Common myeloid progenitor, CD34-positive (primary cell): ENCODE results near the gene NXNL1.

Experiments
- CTCF ChIA-PET: fragments of 350-600 bp; sonication (Branson Sonifier 250); formaldehyde crosslinking; loops from one replicate; lab custom pipeline; 2021; ENCODE audit warnings: antibody characterized with exemption; lab: Charles Lee
- POLR2A ChIA-PET: fragments of 350-600 bp; sonication (Branson Sonifier 250); formaldehyde crosslinking; loops from one replicate; lab custom pipeline; 2021; ENCODE audit warnings: antibody characterized with exemption; lab: Charles Lee
- DNase-seq, 3 donors: peaks; one replicate each; pipeline versions ENCODE4 v3.0.0 to v3.0.0-alpha.2; 2013
- H3K27ac ChIP-seq, 2 experiments: 1 replicate in 1 of 2; 2 replicates in 1 of 2; pipeline ENCODE4 v1.7.0; 2013; ENCODE audit warnings: inconsistent platforms in 2 of 2, low read length in 2 of 2, mild to moderate bottlenecking in 2 of 2, low read depth in 1 of 2, moderate library complexity in 1 of 2; ENCODE audit not compliant: severe bottlenecking in 2 of 2, insufficient read depth in 1 of 2, poor library complexity in 1 of 2
- H3K27me3 ChIP-seq, 5 experiments: replicated peaks in 2 of 5; 1 replicate in 3 of 5; 2 replicates in 2 of 5; pipeline versions ENCODE4 v1.6.1 to v1.7.0; 2013; ENCODE audit warnings: low read length in 4 of 5, mild to moderate bottlenecking in 2 of 5, moderate library complexity in 2 of 5, inconsistent platforms in 1 of 5; ENCODE audit not compliant: insufficient read depth in 5 of 5, control insufficient read depth in 4 of 5
- H3K36me3 ChIP-seq, 4 experiments: 1 replicate in 2 of 4; 2 replicates in 2 of 4; pipeline versions ENCODE4 v1.6.1 to v1.7.0; 2013; ENCODE audit warnings: low read length in 3 of 4, control low read depth in 1 of 4, mild to moderate bottlenecking in 1 of 4; ENCODE audit not compliant: control insufficient read depth in 4 of 4, insufficient read depth in 4 of 4
- H3K4me1 ChIP-seq, 4 experiments: 1 replicate in 3 of 4; 2 replicates in 1 of 4; pipeline versions ENCODE4 v1.6.1 to v1.7.1; 2013; ENCODE audit warnings: low read length in 3 of 4, mild to moderate bottlenecking in 3 of 4, control low read depth in 1 of 4, inconsistent platforms in 1 of 4, moderate library complexity in 1 of 4; ENCODE audit not compliant: control insufficient read depth in 4 of 4, insufficient read depth in 4 of 4; ENCODE audit errors: control extremely low read depth in 1 of 4
- H3K4me3 ChIP-seq, 7 experiments: 1 replicate in 4 of 7; 2 replicates in 3 of 7; pipeline versions ENCODE4 v1.5.1 to v1.7.0; 2013; ENCODE audit warnings: mild to moderate bottlenecking in 7 of 7, low read length in 6 of 7, moderate library complexity in 6 of 7, inconsistent platforms in 2 of 7, low read depth in 2 of 7, control low read depth in 1 of 7; ENCODE audit not compliant: insufficient read depth in 4 of 7, control insufficient read depth in 1 of 7; ENCODE audit errors: extremely low read depth in 1 of 7
- H3K9me3 ChIP-seq, 5 experiments: 1 replicate in 4 of 5; 2 replicates in 1 of 5; pipeline versions ENCODE4 v1.6.1 to v1.7.1; 2013; ENCODE audit warnings: low read length in 4 of 5, mild to moderate bottlenecking in 2 of 5, inconsistent platforms in 1 of 5, low read depth in 1 of 5, moderate library complexity in 1 of 5; ENCODE audit not compliant: control insufficient read depth in 4 of 5, insufficient read depth in 2 of 5; ENCODE audit errors: control extremely low read depth in 1 of 5
- WGBS: methylation state at CpG from one replicate; pipeline ENCODE4 v1.1.5; 2013; ENCODE audit not compliant: insufficient coverage; 5-methylcytosine and 5-hydroxymethylcytosine counted together

Gene NXNL1

DNA sequence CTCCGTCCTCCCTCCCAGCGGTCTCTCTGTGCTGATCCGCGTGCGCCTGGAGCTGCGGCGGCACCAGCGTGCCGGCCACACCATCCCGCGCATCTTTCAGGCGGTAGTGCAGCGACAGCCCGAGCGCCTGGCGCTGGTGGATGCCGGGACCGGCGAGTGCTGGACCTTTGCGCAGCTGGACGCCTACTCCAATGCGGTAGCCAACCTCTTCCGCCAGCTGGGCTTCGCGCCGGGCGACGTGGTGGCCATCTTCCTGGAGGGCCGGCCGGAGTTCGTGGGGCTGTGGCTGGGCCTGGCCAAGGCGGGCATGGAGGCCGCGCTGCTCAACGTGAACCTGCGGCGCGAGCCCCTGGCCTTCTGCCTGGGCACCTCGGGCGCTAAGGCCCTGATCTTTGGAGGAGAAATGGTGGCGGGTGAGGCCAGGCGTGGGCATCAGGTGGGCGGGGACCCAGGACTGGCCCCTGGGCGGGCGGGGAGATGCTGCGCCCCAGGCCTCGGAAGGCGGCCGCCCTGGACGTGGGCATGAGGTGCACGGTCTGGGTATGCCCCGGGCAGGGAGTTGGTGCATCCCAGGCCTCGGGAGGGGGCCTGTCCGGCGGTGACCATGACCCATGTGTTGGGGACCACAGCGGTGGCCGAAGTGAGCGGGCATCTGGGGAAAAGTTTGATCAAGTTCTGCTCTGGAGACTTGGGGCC is 26.0 kb upstream of the NXNL1 start:
- CTCF ChIA-PET = interaction anchor here (1.2 kb wide), 1 partner anchor 9 kb away, joined by 3 read pairs; no protein-coding TSS in a partner anchor

DNA sequence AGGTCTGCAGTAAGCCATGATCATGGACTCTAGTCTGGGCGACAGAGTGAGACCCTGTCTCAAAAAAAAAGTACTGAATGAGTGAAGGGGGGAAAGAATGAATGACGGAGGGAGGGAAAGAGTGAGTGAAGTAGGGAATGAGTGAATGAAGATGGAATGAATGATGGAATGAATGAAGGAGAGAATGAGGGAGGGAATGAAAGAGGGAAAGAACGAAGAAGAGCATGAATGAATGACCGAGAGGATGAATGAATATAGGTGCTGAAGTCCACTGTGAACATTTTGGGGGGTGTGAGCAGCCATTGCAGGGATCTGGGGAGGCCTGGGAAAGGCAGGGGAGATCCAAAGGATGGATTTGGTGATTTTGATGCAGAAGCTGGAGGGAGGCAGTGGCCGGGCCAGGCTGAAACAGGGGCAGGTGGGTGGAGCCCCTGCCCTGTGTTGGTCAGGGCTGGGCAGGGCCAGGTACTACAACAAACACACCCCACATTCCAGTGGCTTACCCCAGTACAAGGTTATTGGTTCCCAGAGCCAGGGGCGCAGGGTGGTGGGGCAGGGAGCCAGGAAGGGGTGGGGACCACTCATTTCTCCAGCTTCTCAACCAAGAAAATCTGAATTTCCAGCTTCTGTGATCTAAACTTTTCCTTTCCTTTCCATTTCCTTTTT is 23.9 kb upstream of the NXNL1 start:
- POLR2A ChIA-PET = interaction anchor here (0.6 to 0.8 kb wide), 2 partner anchors 10 to 607 kb away, joined by 3 to 4 read pairs; no protein-coding TSS in a partner anchor
- Histone ChIP-seq H3K36me3 (no peaks in the 10 kb centered on the region), H3K4me1 (peaks cover 2 to 29% (median 19%) of the 10 kb centered on the region in 4 experiments), H3K4me3 (no peak overlapping the region), H3K27ac (no peak overlapping the region), H3K9me3 (no peaks in the 10 kb centered on the region), H3K27me3 (no peaks in the 10 kb centered on the region)
- no peak for DNase-seq
- 99% methylated on average over 4 of the region's 6 CpGs for WGBS
- CTCF ChIA-PET = no interaction called here

More for the DNA sequence above, 26.0 kb upstream of the NXNL1 start:
- H3K4me1 ChIP-seq = peaks cover 2 to 22% (median 21%) of the 10 kb centered on the region in 4 experiments
- POLR2A ChIA-PET = no interaction called here
- H3K9me3 ChIP-seq = no peaks in the 10 kb centered on the region
- no peaks in the 10 kb centered on the region for H3K27me3 ChIP-seq
- H3K27ac ChIP-seq = no peak overlapping the region
- no peaks in the 10 kb centered on the region for H3K36me3 ChIP-seq
- no peak overlapping the region for H3K4me3 ChIP-seq
- DNase-seq = no peak
- WGBS = 97% methylated on average over 53 of the region's 58 CpGs

DNA sequence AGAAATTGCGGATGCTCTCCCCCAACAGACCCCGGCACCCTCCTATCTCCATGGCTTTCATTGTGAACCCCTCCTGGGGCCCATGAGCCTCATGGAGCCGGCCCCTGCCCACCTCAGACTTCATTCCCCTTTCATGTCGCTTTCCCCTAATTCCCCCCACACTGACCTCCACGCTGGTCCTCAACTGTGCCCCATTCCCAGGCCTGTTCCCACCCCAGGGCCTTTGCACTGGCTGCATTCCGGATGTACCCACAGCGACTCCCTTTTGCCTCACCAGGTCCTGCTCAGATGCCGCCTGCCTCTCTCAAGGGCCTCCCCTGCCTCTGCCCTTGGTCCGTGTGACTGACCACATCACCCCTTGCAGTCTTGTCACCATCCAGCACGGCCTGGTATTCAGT is 22.9 kb upstream of the NXNL1 start:
- POLR2A ChIA-PET = no interaction called here
- Histone ChIP-seq H3K36me3 (no peaks in the 10 kb centered on the region), H3K9me3 (no peaks in the 10 kb centered on the region), H3K27me3 (no peaks in the 10 kb centered on the region), H3K4me3 (no peak overlapping the region), H3K4me1 (peaks cover 2 to 22% (median 11%) of the 10 kb centered on the region in 4 experiments), H3K27ac (no peak overlapping the region)
- 100% methylated on average over 5 of the region's 10 CpGs for WGBS
- CTCF ChIA-PET = interaction anchor here (2.0 to 3.8 kb wide), 2 partner anchors 11 to 13 kb away, joined by 5 to 18 read pairs; no protein-coding TSS in a partner anchor
- DNase-seq = no peak

DNA sequence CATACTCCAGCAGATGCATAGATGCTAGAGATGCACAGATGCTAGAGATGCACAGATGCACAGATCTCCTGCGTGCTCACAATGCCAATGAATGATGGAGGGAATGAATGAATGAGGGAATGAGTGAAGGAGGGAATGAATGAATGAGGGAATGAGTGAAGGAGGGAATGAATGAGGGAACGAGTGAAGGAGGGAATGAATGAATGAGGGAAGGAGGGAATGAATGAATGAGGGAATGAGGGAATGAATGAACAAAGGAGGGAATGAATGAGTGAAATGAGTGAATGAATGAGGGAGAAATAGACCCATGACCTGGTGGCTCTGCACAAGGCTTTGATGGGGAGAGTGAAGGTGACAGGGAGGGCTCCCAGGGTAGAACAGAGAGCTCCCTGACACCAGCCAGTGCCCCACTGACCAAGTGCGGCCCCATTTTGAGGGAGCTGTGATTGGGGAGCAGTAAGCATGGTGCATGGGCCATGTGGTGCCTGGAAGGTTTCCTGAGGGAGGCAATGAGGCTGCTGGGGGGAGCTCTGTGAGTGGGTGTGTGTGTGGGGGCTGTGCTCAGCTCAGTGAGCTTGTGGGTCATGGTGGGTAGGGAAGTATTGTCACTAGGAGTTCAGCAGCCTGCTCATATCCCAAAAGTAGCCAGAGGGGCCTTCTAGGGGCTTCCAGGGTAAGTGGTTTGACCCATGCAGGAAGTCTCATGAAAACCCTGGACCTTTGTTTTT is 22.3 kb upstream of the NXNL1 start:
- H3K9me3 ChIP-seq = no peaks in the 10 kb centered on the region
- H3K36me3 ChIP-seq = no peaks in the 10 kb centered on the region
- ChIA-PET POLR2A (no interaction called here), CTCF (interaction anchor here (2.0 to 3.8 kb wide), 2 partner anchors 10 to 14 kb away, joined by 5 to 18 read pairs; no protein-coding TSS in a partner anchor)
- no peak overlapping the region for H3K27ac ChIP-seq
- WGBS = 95% methylated on average over 3 of the region's 3 CpGs
- peaks cover 0 to 17% (median 5%) of the 10 kb centered on the region in 4 experiments for H3K4me1 ChIP-seq
- no peak for DNase-seq
- no peak overlapping the region for H3K4me3 ChIP-seq
- H3K27me3 ChIP-seq = no peaks in the 10 kb centered on the region

DNA sequence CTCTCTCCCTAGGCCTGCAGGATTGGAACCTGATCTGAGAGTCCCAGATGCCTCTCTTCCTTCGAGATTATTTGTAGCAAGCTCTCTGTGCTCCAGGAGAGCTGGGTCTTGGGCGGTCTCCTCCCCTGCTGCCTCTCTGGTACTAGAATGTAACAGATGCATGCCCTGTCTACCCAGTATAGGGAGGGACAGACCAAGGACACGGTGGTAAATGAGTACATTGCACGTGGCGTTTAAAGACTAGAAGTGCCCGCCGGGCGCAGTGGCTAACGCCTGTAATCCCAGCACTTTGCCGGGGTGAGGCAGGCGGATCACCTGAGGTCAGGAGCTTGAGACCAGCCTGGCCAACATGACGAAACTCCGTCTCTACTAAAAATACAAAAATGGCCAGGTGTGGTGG is 21.3 kb upstream of the NXNL1 start:
- H3K27me3 ChIP-seq = no peaks in the 10 kb centered on the region
- no peaks in the 10 kb centered on the region for H3K9me3 ChIP-seq
- ChIA-PET POLR2A (interaction anchor here (0.5 kb wide), 1 partner anchor 262 kb away, joined by 3 read pairs; no protein-coding TSS in a partner anchor), CTCF (interaction anchor here (0.6 to 3.8 kb wide), 3 partner anchors 9 to 466 kb away, joined by 3 to 18 read pairs (median 5); no protein-coding TSS in a partner anchor)
- peaks cover 0 to 14% (median 0%) of the 10 kb centered on the region in 4 experiments for H3K4me1 ChIP-seq
- DNase-seq = no peak
- WGBS = 96% methylated on average over 13 of the region's 13 CpGs
- no peaks in the 10 kb centered on the region for H3K36me3 ChIP-seq
- H3K27ac ChIP-seq = no peak overlapping the region
- H3K4me3 ChIP-seq = no peak overlapping the region

DNA sequence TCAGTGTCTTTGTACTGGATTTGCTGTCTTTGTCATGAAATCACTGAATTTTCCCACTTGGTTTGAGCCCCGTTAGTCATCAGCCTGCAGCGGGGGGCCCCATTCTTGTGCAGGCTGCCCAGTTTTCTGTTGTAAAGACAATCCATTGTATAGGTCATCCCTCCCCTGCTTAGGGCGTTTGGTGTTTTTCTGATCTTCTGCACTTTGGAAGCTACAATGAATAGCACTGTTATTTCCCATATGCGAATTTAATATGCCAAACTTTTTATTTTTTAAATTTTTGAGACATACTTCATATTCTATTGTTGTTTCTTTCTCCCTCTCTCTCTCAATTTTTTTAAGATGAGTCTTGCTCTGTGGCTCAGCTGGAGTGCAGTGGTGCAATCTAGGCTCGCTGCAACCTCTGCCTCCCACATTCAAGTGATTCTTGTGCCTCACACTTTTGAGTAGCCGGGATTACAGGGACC is 18.6 kb upstream of the NXNL1 start:
- Histone ChIP-seq H3K4me3 (no peak overlapping the region), H3K27me3 (no peaks in the 10 kb centered on the region), H3K4me1 (peaks cover 0 to 23% (median 6%) of the 10 kb centered on the region in 4 experiments), H3K9me3 (no peaks in the 10 kb centered on the region), H3K27ac (no peak overlapping the region), H3K36me3 (no peaks in the 10 kb centered on the region)
- ChIA-PET CTCF (interaction anchor here (1.2 to 1.3 kb wide), 2 partner anchors 9 to 27 kb away, joined by 3 to 5 read pairs; partner anchors contain the start of gene SLC27A1), POLR2A (interaction anchor here (0.6 kb wide), 1 partner anchor 190 kb away, joined by 3 read pairs; no protein-coding TSS in a partner anchor)
- 96% methylated on average over 5 of the region's 6 CpGs for WGBS
- DNase-seq = no peak
